HG03103 (cell line): Measurements from ENCODE around the gene SMIM24.
"Not testable (repeated sequence)": the region's sequence is repeated elsewhere in the genome, so short reads cannot be mapped to it uniquely, and the experiment has no call there.

Experiments used
- ATAC-seq: cut with Tn5 transposase; IDR thresholded peaks from one replicate; pipeline ENCODE4 v1.9.1; 2021; ENCODE audit warnings: low read depth; ENCODE audit not compliant: unreplicated experiment

The SMIM24 gene

DNA sequence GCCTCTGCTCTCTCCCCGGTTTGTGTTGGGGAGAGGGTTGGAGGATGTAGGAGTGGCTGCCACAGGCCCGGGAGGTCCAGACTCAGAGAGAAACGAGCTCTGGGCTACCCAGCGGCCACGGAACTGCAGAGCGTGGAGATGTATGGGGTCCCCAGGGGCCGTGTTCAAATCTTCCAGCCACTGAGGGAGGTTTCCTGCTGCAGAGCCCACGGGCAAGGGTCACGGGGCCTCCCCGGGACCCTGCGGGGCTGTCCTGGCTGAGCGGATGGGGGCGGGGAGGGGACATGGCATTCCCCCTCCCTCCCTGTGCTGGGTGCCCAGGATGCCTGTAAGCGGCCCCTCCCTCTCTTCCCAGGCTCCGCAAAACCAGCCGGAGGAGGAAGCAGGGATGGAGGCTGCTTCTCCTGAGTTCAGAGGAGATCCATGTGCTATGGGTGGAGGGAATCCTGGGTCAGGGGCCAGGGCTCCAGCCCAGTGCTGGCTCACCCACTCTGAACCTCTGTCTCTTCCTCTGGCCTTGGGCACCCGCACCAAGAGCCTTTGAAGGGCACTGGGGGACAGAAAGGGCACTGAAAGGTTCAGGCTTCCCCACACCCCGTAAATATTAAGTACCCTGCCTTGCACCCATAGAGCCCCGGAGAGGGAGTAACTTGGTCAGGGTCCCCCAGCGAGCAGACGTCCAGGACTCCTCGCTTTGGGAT is 22.6 kb downstream of the SMIM24 start:
- no peak for ATAC-seq

DNA sequence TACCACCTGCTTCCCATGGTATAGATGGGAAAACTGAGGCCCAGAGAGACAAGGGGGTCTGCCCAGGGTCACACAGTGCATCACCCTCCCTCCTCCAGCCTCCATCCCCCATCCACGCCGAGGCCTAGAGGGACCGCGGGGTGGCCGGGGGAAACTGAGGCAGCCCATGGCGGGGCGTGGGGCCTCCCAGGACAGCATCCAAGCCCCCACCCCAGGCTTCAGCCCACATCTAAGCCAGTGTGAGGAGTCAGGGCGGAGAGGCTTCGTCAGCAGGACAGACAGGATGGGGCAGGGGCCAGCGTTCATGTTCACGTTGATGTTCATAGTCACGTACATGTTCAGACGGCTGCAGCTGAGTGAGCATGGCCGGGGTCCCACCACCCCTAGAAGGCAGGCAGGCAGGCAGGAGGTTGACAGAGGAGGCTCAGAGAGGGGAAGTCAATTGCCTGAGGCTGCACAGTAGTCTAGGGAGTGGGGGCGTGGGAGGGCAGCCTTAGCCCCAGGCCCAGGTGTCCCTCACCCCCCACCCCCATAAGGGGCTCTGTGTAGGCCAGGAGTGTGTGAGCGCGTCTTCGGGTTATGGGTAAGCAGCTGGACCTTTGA is 23.3 kb downstream of the SMIM24 start:
- ATAC-seq = no peak

DNA sequence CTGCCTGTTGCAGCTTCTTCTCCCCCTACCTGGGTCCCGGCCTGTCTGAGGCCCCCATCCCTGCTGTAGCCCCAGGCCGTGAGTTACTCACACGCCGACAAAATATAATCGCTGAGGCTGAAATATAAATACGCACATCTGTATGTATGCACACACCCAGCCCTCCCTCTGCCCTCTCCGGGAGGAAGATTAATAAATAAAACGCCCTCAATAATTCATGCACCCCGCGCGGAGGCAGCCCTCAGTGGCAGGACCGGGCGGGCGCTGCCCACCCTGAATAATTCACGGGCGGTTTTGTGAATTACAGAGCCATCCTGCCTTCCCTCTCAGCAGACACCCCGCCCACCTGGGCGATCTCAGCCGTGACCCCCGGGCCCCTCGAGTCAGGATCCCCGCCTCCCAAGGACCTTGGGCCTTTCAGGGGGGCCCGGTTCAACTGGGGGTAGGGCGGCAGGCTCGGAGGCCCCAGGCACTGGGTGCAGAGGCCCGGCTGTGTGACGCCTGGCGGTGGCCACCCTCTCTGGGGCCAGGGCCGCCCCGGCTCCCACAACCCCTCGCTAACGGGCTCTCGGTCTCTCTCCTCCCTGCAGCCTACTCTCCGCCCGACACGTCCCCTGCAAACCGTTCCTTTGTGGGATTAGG is 24.2 kb downstream of the SMIM24 start:
- no peak for ATAC-seq

DNA sequence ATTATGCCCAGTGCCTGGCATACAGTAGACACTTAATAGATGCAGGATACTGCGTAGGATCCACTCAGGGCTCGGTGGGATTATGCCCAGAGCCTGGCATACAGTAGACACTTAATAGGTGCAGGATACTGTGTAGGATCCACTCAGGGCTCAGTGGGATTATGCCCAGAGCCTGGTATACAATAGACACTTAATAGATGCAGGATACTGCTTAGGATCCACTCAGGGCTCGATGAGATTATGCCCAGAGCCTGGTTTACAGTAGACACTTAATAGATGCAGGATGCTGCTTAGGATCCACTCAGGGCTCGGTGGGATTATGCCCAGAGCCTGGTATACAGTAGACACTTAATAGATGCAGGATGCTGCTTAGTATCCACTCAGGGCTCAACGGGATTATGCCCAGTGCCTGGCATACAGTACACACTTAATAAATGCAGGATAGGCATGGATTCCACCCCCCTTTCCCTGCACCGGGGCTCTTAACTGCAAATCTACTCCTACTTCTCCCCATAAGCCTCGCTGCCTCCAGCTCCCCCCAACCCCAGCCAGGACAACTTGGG is 24.9 kb downstream of the SMIM24 start:
- no peak for ATAC-seq

DNA sequence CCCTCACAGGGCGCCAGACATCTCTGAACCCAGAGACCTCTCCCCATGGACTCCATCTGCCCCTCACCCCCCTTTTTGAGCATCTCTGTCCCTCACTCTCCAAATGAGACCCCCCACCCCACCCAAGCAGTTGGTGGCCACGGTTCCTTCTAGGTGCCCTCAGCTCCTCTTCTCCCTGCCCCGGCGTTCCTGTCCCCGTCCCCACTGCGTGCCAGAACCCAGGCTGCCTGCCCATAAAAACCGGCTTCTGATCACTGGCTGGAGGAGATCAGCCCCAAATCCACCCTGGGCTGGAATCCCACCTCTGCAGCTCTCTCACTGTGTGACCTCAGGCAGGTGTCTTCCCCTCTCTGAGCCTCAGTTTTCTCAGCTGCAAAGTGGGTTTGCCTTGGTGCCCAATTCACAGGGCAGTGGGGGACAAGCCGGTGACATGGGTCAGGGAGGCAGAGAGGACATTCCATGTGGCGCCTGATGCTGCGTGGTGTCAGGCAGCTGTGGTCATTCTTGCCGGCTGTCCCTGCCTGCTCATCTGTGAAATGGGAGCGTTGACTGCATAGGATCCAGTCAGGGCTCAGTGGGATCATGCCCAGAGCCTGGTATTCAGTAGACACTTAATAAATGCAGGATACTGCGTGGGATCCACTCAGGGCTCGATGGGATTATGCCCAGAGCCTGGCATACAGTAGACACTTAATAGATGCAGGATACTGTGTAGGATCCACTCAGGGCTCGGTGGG is 25.5 kb downstream of the SMIM24 start:
- no peak for ATAC-seq

DNA sequence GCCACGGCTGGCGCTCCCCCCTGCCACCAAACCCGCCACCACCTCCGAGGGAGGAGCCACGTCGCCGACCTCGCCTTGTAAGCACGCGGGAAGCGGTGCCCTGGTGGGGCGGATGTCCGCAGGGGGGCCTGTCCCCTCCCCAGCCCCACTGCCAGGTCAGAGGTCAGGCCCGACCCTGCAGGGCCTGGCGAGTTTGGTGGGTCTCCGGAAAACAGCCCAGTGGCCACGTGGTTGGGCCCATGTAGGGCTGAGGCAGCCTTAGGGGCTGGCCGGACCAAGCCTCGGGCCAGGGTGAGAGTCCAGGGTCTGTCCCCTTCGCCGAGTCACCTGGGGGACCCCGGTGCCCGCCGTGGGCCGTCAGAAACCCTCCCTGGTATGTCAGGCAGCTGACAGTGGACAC is 26.5 kb downstream of the SMIM24 start:
- ATAC-seq = no peak

DNA sequence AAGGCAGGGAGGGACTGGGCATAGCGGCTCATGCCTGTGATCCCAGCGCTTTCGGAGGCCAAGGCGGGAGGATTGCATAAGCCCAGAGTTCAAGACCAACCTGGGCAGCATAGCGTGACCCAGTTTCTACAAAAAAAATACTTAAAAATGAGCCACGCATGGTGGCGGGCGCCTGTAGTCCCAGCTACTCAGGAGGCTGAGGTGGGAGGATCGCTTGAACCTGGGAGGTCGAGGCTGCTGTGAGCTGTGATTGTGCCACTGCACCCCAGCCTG is 27.4 kb downstream of the SMIM24 start:
- ATAC-seq = not testable (repeated sequence)

DNA sequence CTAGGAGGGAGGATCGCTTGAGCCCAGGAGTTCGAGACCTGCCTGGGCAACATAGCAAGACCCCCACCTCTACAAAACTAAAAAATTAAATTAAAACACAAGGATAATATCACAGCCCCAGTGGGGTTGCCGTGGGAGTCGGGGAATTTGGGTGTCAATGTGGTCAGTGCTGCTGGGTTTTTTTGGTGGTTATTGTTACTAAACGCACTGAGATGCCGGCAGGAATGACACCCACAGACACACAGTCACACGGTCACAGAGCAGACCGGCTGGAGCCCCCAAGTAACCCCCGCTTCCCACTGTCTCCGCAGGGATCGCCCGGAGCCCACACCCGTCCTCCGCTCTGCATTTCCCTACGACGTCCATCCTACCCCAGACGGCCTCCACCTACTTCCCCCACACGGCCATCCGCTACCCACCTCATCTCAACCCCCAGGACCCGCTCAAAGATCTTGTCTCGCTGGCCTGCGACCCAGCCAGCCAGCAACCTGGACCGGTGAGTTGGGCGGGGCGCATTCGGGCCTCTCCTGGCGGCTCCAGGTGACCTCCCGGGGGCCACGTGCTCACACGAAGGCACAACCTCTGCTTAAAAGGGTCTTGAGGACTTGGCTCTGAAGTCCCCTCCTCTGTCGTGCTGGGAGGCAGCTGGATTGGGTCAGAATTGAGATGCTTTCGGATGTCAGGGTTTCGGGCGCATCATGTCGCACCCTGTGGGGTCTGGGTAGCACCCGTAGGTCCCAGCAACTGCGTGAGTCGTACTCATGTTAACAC is 28.0 kb downstream of the SMIM24 start:
- no peak for ATAC-seq

DNA sequence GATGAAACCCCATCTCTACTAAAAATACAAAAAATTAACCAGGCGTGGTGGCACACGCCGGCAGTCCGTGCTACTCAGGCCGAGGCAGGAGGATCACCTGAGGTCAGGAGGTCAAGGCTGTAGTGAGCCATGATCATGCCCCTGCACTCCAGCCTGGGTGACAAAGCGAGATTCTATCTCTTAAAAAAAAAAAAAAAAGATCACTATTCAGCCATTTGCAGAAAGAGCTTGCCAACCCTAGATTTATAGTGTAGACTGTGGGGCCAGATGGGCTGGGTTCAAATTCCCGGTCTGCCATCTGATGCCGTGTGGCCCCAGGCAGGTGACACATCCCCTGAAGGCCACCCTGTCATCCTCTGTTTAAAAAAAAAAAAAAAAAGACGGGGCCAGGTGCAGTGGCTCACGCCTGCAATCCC is 28.9 kb downstream of the SMIM24 start:
- ATAC-seq = no peak

DNA sequence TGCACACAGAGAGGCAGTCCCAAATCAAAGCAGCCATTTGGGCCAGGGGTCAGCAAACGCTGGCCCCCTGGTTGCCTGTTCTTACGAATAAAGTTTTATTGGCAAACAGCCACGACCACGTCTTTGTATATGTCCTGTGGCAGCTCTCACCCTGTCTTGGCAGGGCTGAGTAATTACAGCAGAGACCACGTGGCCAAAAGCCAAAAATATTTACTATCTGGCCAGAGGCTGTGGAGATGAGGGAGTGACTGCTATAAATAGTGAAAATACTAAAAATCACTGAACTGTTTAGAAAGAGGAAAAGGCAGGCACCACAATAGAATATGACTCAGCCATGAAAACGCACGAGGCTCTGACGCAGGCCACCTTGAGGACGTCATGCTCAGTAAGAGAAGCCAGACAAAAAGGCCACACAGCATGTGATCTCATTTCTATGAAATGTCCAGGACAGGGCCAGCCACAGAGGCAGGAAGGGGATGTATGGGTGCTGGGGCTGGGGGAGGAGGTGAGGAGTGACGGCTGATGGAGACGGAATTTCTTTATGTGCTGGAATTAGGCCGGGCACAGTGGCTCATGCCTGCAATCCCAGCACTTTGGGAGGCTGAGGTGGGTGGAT is 29.4 kb downstream of the SMIM24 start:
- ATAC-seq = no peak

DNA sequence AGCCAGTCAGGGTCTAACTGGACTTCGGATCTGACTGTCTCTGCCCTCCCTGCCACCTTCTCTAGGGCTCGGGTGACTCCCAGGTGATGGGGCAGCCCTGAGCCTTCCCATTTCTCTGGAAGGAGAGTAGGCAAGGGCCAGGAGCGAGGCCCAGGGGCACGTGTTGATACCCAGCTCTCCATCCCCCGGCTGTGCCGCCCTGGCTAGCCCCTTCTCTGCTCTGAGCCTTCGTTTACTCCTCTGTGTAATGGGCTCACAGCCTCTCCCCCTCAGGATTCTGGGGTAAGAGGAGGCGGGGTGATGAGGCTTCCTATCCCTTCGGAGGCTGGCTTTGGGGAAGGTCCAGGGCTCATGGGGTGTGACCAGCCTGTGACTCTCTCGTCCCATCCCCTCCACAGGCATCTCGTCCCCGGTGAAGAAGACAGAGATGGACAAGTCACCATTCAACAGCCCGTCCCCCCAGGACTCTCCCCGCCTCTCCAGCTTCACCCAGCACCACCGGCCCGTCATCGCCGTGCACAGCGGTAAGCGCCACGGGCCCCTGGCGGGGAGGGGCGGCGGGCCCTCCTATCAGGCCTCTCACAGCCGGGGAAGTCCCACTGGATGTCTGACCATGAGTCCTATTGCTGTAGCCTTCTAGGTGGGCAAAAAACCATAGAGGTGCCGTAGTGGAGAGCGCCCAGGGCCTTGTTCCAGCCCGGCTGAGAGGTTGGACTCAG is 31.6 kb downstream of the SMIM24 start:
- ATAC-seq = no peak

DNA sequence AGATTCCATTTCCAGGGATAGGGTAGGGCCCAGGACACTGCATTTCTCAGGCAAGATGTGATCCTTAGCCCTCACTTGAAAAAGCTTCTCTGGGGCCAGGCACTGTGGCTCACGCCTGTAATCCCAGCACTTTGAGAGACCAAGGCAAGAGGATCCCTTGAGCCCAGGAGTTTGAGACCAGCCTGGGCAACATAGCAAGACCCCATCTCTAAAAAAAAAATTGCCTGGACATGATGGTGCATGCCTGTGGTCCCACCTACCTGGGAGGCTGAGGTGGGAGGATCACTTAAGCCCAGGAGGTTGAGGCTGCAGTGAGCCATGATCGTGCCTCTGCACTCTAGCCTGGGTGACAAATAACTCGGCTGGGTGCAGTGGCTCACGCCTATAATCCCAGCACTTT is 33.7 kb downstream of the SMIM24 start:
- ATAC-seq = not testable (repeated sequence)

DNA sequence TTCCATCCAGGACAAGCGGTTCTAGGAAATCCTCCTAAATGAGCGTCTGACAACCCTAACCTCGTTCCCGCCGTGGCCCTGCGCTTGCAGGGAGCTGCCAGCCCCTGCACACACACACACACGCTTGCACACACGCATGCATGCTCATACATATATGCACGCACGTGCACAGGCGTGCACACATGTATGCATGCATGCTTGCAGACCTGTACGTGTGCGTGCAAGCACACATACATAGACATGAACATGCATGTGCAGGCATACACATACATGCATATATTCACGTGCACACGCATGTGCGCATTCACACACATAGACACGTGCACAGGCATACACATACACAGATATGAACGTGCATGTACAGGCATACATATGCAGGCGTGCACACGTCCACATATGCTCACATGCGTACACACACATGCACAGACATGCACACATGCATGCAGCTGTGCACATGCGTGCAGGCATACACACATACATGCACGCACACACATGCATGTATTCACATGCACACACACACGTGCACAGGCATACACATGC is 35.6 kb downstream of the SMIM24 start:
- no peak for ATAC-seq

DNA sequence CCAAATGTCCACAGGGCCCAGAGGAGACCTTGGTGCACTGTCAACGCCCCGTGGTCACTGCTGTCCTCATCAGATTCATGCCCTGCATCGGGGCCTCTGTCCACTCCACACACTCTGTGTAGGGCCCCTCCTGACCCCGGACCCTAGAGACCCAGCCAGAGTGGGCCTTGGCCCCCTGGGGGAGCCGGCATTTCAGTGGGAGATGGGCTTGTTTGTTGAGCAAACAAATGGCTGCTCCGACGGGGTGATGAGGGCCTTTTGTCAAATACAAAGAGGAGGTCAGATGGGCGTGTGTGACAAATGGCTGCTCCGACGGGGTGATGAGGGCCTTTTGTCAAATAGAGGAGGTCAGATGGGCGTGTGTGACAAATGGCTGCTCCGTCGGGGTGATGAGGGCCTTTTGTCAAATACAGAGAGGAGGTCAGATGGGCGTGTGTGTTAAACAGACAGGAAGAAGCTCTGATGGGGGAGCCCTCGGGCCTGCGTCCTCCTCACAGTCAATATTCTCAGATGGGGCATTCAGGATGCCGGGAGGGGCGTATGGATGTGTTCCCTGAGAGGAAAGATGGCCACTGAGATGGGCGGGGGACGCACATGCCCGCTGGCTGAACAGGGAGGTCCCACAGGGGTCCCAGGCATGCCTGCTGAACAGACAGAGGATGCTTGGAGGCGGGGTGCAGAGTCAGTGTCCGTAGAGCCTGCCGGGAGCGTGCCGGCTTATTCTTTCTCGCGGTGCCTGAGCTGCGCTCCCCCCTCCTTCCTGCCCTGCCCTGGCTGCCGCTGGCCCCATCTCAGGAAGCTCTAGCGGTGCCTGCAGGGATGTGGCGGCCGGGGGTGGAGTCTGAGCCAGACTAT is 36.3 kb downstream of the SMIM24 start:
- ATAC-seq = no peak

DNA sequence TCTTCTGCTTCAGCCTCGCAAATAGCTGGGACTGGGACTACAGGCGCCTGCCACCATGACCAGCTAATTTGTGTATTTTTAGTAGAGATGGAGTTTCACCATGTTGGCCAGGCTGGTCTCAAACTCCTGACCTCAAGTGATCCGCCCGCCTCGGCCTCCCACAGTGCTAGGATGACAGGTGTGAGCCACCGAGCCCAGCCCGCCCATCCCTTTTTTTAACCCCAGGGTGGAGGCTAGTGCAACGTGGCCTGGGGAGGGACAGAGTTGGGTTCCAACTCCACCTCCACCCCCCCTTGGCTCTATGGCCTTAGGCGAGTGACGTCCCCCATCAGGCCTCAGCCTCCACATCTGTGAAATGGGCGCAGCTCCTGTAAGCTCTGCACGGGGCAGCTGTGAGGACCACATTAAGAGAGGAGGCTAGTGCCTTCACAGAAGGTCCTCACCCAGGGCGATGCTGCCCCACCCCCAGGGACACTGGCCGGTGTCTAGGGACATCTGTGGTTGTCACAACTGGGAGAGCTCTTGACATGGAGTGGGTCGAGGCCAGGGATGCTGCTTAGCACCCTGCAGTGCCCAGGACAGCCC is 37.7 kb downstream of the SMIM24 start:
- ATAC-seq = no peak

DNA sequence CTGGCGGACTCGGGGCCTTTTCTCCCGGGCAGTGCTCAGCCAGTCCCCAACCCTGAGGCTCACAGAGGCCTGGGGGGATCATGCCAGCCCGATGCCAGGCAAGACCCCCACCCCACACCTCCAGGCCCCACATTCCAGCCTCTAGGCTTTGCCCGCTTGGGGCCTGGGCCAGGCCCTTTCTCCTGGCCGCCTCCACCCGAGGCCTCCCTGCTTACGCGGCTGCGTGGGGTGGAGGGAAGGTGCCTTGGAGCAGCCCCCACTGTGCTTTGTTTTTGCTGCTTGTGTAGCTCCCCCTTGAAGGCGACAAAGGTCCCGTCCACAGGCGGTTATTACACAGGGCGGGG is 38.4 kb downstream of the SMIM24 start:
- ATAC-seq = no peak

DNA sequence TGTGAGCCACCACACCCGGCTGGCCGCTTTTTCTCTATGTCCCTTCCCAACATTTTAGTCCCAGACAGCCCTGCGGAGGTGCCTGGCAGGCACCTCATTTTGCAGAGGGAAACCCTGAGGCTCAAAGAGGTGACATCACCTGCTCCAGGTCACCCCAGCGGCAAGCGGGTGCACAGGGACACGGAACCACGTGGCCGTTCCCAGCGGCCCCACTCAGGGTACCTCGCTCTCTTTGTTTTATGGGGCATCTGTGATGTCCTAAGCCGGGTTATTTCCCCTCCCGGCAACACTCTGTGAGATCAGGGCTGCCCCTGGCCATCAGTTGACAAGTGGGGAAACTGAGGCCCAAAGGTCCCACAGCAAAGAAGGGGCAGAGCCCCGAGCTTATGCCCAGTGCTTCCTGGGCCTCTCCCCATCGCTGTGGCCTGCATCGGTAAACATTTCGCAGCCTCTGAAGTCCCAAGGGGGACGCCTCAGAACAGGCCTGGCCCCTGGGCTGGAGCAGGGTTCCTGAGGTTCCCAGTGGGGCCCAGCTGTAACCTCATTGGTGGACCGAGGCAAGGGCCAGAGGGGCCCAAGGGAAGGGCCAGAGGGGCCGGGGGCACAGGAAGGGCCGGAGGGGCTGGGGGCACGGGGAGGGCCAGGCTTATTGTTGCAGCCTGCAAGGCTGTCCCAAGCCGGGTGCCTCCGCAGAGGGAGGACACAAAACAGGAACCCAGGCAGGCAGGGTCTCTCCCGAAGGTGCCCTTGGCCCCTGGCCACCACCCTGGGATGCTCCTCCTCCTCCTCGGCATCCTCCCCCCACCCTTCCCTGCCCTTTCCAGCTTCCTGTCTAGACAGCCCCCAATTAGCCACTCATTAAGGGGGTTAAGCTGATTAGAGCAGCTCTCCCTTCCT is 39.0 kb downstream of the SMIM24 start:
- no peak for ATAC-seq
